HCT116 (cell line): ENCODE data around the gene EXD2. TPM values are rescaled to one million over a fixed set of nuclear protein-coding genes. Genes with fewer than 3 reads are reported as not detected.

ENCODE experiments used
- ATAC-seq: fragments of 200-7000 bp; cut with Tn5 transposase; 2 replicates; pipeline ENCODE4 v1.9.1; 2020; ENCODE audit warnings: mild to moderate bottlenecking, moderate library complexity
- BruUV-seq: library from RNA; stranded (reverse); fragments of 400-500 nt; replicated peaks from 2 replicates; lab custom pipeline; 2021; lab: Mats Ljungman, UMichigan
- CTCF ChIA-PET: fragments of 300-600 bp; sonication (Branson Sonifier 250); formaldehyde crosslinking; loops from one replicate; lab custom pipeline; 2021; ENCODE audit warnings: antibody characterized with exemption; lab: Charles Lee
- POLR2A ChIA-PET: fragments of 300-600, 350-600 bp; sonication (Branson Sonifier 250); formaldehyde crosslinking; loops from one replicate; lab custom pipeline; 2021; ENCODE audit warnings: antibody characterized with exemption; lab: Charles Lee
- RAD21 ChIA-PET, 2 experiments: fragments of 300-600 bp; sonication (Branson Sonifier 250); formaldehyde crosslinking; loops; one replicate each; lab custom pipeline; 2023; ENCODE audit warnings: low total read pairs in 2 of 2; ENCODE audit not compliant: uncharacterized antibody in 2 of 2, unreplicated experiment in 2 of 2, low non-redundant PET in 1 of 2; lab: Charles Lee
- DNase-seq: peaks from one replicate; pipeline ENCODE4 v3.0.0-alpha.2; 2010; ENCODE audit warnings: low read depth, low spot score
- H2AFZ ChIP-seq: fragments of 200-600 bp; shearing (Covaris generic), sonication (generic); 2 replicates; pipeline ENCODE4 v1.6.1; 2017; ENCODE audit warnings: low read depth, mixed run types, mixed read lengths, antibody characterized with exemption, low read length; ENCODE audit not compliant: poor library complexity, severe bottlenecking
- H3K27ac ChIP-seq: 2 replicates; pipeline ENCODE4 v1.5.1; 2012; ENCODE audit warnings: low read depth, low read length
- H3K27me3 ChIP-seq: fragments of 200-600 bp; sonication (generic); 2 replicates; pipeline ENCODE4 v1.6.1; 2016; ENCODE audit warnings: mixed run types, low read length, mixed read lengths; ENCODE audit not compliant: insufficient read depth
- H3K36me3 ChIP-seq, 2 experiments: fragments of 200-500 bp in 1 of 2; fragments of 200-600 bp in 1 of 2; sonication (Bioruptor generic) in 1 of 2; sonication (generic) in 1 of 2; 2 replicates each; pipeline versions ENCODE4 v1.5.1 to v1.6.1; 2014 to 2016; ENCODE audit warnings: low read length in 2 of 2, inconsistent platforms in 1 of 2, mixed read lengths in 1 of 2, mixed run types in 1 of 2; ENCODE audit not compliant: insufficient read depth in 2 of 2, control insufficient read depth in 1 of 2
- H3K4me1 ChIP-seq, 2 experiments: fragments of 200-600 bp in 1 of 2; sonication (generic) in 1 of 2; 2 replicates each; pipeline versions ENCODE4 v1.5.1 to v1.6.1; 2012 to 2017; ENCODE audit warnings: low read length in 2 of 2, inconsistent platforms in 1 of 2, mild to moderate bottlenecking in 1 of 2, mixed read lengths in 1 of 2, mixed run types in 1 of 2, moderate library complexity in 1 of 2; ENCODE audit not compliant: insufficient read depth in 2 of 2, control insufficient read depth in 1 of 2
- H3K4me2 ChIP-seq: fragments of 200-600 bp; sonication (generic); 2 replicates; pipeline ENCODE4 v1.6.1; 2017; ENCODE audit warnings: mixed run types, low read length, mixed read lengths
- H3K4me3 ChIP-seq, 2 experiments: fragments of 200-600 bp in 1 of 2; sonication (generic) in 1 of 2; replicated peaks in 1 of 2; 2 replicates each; pipeline ENCODE4 v1.5.1; 2011 to 2016; ENCODE audit warnings: low read length in 2 of 2, control low read depth in 1 of 2, low read depth in 1 of 2, mild to moderate bottlenecking in 1 of 2, mixed read lengths in 1 of 2, mixed run types in 1 of 2
- H3K79me2 ChIP-seq: fragments of 200-600 bp; sonication (generic); 2 replicates; pipeline ENCODE4 v1.6.1; 2017; ENCODE audit warnings: mild to moderate bottlenecking, mixed run types, low read length, moderate library complexity, mixed read lengths; ENCODE audit not compliant: insufficient read depth
- H3K9ac ChIP-seq: fragments of 200-600 bp; sonication (generic); 2 replicates; pipeline ENCODE4 v1.6.1; 2016; ENCODE audit warnings: low read length, mixed read lengths
- H3K9me2 ChIP-seq: fragments of 200-600 bp; sonication (generic), shearing (Covaris generic); 2 replicates; pipeline ENCODE4 v1.6.1; 2017; ENCODE audit warnings: mixed run types, mild to moderate bottlenecking, moderate library complexity; ENCODE audit not compliant: insufficient read depth
- H3K9me3 ChIP-seq, 2 experiments: fragments of 200-500 bp in 1 of 2; fragments of 200-600 bp in 1 of 2; sonication (Bioruptor generic) in 1 of 2; sonication (generic) in 1 of 2; 2 replicates each; pipeline ENCODE4 v1.6.1; 2014 to 2017; ENCODE audit warnings: low read length in 2 of 2, mixed read lengths in 2 of 2, inconsistent platforms in 1 of 2, low read depth in 1 of 2, mild to moderate bottlenecking in 1 of 2, mixed run types in 1 of 2, moderate library complexity in 1 of 2; ENCODE audit not compliant: control insufficient read depth in 1 of 2, insufficient read depth in 1 of 2
- H4K20me1 ChIP-seq: fragments of 200-600 bp; sonication (generic), shearing (Covaris generic); 2 replicates; pipeline ENCODE4 v1.6.1; 2017; ENCODE audit warnings: mixed run types, mild to moderate bottlenecking, moderate library complexity; ENCODE audit not compliant: insufficient read depth
- ATF3 ChIP-seq: IDR thresholded peaks from 2 replicates; pipeline ENCODE4 v1.6.1; 2012
- CTCF ChIP-seq, 3 experiments: fragments of 200-600 bp in 1 of 3; sonication (generic) in 1 of 3; IDR thresholded peaks in 2 of 3; conservative IDR thresholded peaks in 1 of 3; 2 replicates each; pipeline ENCODE4 v1.5.1; 2012 to 2017; ENCODE audit warnings: low read depth in 2 of 3, low read length in 2 of 3, antibody characterized with exemption in 1 of 3, borderline replicate concordance in 1 of 3, control low read depth in 1 of 3, mild to moderate bottlenecking in 1 of 3, mixed read lengths in 1 of 3, mixed run types in 1 of 3, moderate library complexity in 1 of 3; ENCODE audit not compliant: insufficient read depth in 1 of 3
- EZH2phosphoT487 ChIP-seq: fragments of 200-600 bp; IDR thresholded peaks from 2 replicates; pipeline ENCODE4 v1.6.1; 2018; ENCODE audit warnings: antibody characterized with exemption, borderline replicate concordance
- JUND ChIP-seq: IDR thresholded peaks from 2 replicates; pipeline ENCODE4 v1.6.1; 2012
- MAX ChIP-seq: IDR thresholded peaks from 2 replicates; pipeline ENCODE4 v1.6.1; 2012
- SIN3A ChIP-seq: IDR thresholded peaks from 2 replicates; pipeline ENCODE4 v1.6.1; 2012; ENCODE audit warnings: low read depth
- YY1 ChIP-seq: IDR thresholded peaks from 2 replicates; pipeline ENCODE4 v1.6.1; 2011; ENCODE audit warnings: low read length, low read depth, moderate library complexity, mild to moderate bottlenecking; ENCODE audit not compliant: insufficient replicate concordance; ENCODE audit errors: extremely low read depth
- ZFX ChIP-seq: fragments of 450-650 bp; IDR thresholded peaks from 2 replicates; pipeline ENCODE4 v1.6.1; 2017
- ZNF274 ChIP-seq: fragments of 200-500 bp; sonication (Bioruptor generic); IDR thresholded peaks from 2 replicates; pipeline ENCODE4 v1.6.1; 2014; ENCODE audit warnings: mild to moderate bottlenecking, low read depth, low read length, inconsistent platforms
- intact Hi-C: fragments of 100-400 bp; cut with micrococcal nuclease; formaldehyde crosslinking; loops from 2 replicates; pipeline ENCODE4 v1.10.0; 2022
- total RNA-seq: library from RNA; stranded (reverse); gene quantifications from one replicate; pipeline ENCODE4 v1.2.1, GENCODE V29; 2021; ENCODE audit not compliant: unreplicated experiment

The EXD2 gene
- total RNA-seq, 1 experiment from 2014 or later: 20.2 TPM

GRCh38 chr14:69269381-69269780, 78.1 kb downstream of the EXD2 start:
- Histone ChIP-seq H3K4me1 (no peaks in the 10 kb centered on the region), H3K79me2 (no peaks in the 10 kb centered on the region), H3K4me3 (no peak overlapping the region), H3K9me2 (no peaks in the 10 kb centered on the region), H3K9me3 (no peaks in the 10 kb centered on the region), H2AFZ (no peak overlapping the region)
- intact Hi-C loops: no loop called here
- ChIA-PET CTCF (no interaction called here), RAD21 (no interaction called here)
- no peak for TF ChIP-seq MAX
- no peak for TF ChIP-seq SIN3A
- TF ChIP-seq ZFX: no peak
- no peak for TF ChIP-seq JUND
- TF ChIP-seq ATF3: no peak
- no peak for TF ChIP-seq EZH2phosphoT487
- no peak for TF ChIP-seq CTCF (IDR thresholded peaks at IDR 0.05 in 2 of 3, conservative IDR thresholded peaks at IDR 0.05 in 1 of 3; ENCODE audit: borderline replicate concordance in 1 of 3, insufficient read depth in 1 of 3, low read depth in 2 of 3, low read length in 2 of 3)
- TF ChIP-seq ZNF274: no peak
- TF ChIP-seq YY1: no peak
- TF ChIP-seq, all 23 proteins: peak for 0
- Histone ChIP-seq H3K27ac (no peak overlapping the region), H4K20me1 (no peaks in the 10 kb centered on the region), H3K36me3 (no peaks in the 10 kb centered on the region), H3K9ac (no peak overlapping the region), H3K27me3 (no peaks in the 10 kb centered on the region), H3K4me2 (no peak overlapping the region)
- POLR2A ChIA-PET: no interaction called here
- no peak for DNase-seq
- BruUV-seq: no TSS peak
- ATAC-seq: no peak
